ELF-1 (cell line): ENCODE results near the gene GLRX.
"Not testable (repeated sequence)": the region's sequence is repeated elsewhere in the genome, so short reads cannot be mapped to it uniquely, and the experiment has no call there.

Source experiments
- DNase-seq: peaks from one replicate; pipeline ENCODE4 v3.0.0-alpha.2; 2016; ENCODE audit warnings: low read depth, low spot score

GLRX gene

GRCh38 chr5:95822542-95823181, at the start of gene GLRX:
Gene GLRX, minus strand, starts transcription at chr5:95822726. Its CDS starts 64 bp downstream, at chr5:95822662.
- peak; percentile 60 for DNase-seq

- no peak for DNase-seq
Measured at GRCh38 chr5:95871146-95871806, 48.8 kb upstream of the GLRX start.

GRCh38 chr5:95870105-95870672, 47.7 kb upstream of the GLRX start:
- no peak for DNase-seq

- DNase-seq: not testable (repeated sequence)
Measured at GRCh38 chr5:95869173-95869855, 46.8 kb upstream of the GLRX start.

- no peak for DNase-seq
Measured at GRCh38 chr5:95868136-95868535, 45.6 kb upstream of the GLRX start.

- no peak for DNase-seq
Measured at GRCh38 chr5:95866435-95867040, 44.0 kb upstream of the GLRX start.

- DNase-seq: no peak
Measured at GRCh38 chr5:95864944-95865504, 42.5 kb upstream of the GLRX start.

- no peak for DNase-seq
Measured at GRCh38 chr5:95864456-95864855, 41.9 kb upstream of the GLRX start.

- no peak for DNase-seq
Measured at GRCh38 chr5:95863383-95863757, 40.8 kb upstream of the GLRX start.

- no peak for DNase-seq
Measured at GRCh38 chr5:95862671-95863382, 40.3 kb upstream of the GLRX start.

GRCh38 chr5:95861864-95862561, 39.5 kb upstream of the GLRX start:
- DNase-seq: no peak

GRCh38 chr5:95861221-95861863, 38.8 kb upstream of the GLRX start:
- no peak for DNase-seq

- DNase-seq: no peak
Measured at GRCh38 chr5:95859661-95860060, 37.1 kb upstream of the GLRX start.

- peak; percentile 96 for DNase-seq
Measured at GRCh38 chr5:95858661-95859595, 36.4 kb upstream of the GLRX start.

GRCh38 chr5:95858023-95858461, 35.5 kb upstream of the GLRX start:
- peak; percentile 51 for DNase-seq

- peak; percentile 55 for DNase-seq
Measured at GRCh38 chr5:95857185-95857945, 34.8 kb upstream of the GLRX start.

- DNase-seq: no peak
Measured at GRCh38 chr5:95856501-95856981, 34.0 kb upstream of the GLRX start.

- peak; percentile 34 for DNase-seq
Measured at GRCh38 chr5:95853490-95853889, 31.0 kb upstream of the GLRX start.
